Measurements from ENCODE around the gene NAV2.

Gene NAV2

GRCh38 chr11:20087118-20087521 lies 374.5 kb downstream of the NAV2 start:
- DNase-seq (ENCODE audit: low read depth in 2 of 2): no peak

DNA sequence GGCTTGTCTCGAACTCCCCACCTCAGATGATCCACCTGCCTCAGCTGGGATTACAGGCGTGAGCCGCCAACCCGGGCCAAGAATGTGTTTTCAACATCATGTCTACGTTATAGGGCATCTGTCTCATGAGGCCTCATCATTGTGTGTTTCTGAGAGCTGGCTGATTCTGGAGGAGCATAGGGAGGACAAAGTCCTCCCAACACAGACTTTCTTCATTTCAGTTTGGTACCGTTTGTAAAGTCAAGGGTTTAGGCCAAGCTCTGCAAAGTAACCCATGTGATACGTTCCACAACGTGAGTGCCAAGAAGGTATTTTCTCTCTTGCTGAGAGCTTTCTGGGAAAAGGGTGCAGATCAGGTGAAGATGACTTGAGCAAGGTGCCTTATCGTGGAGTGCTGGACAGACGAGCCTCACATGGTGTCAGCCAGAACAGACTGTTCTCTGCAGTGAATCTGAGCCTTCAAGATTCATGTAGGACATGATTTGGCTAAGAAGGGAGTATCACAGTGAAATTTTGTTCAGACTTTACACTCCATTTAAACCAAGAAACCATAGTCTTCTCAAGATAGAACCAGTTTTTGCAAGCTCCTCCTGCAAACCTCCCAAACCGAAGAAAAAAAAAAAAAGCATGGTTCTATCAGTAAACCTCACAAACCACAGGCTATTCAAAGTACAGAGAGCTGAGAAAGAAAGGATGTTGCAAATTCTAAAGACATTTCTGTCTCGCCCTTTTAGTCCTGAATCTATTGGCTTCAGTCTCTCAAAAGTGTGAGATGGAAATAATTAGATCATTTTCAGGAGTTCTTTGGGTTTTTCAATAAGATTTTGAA lies 376.0 kb downstream of the NAV2 start:
- DNase-seq (ENCODE audit: low read depth in 2 of 2): no peak

DNA sequence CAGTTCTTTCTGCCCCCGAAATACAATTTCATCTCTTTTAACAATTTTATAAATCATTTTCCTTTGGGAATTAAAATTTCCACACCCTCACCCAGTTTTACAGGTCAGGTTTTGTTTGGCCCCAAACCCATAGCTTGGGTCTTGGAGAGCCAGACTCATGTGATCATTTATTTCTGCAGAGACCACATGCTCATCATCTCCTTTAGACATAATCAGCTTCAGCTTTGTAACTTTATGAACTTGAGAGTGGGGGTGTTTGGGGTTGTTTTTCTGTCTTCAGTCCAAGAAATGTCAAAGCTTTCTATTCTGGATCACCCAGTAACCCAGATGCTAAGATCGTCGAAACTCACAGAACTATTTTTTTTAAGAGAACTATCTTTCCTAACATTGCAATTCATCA lies 376.7 kb downstream of the NAV2 start:
- DNase-seq (ENCODE audit: low read depth in 2 of 2): no peak

DNA sequence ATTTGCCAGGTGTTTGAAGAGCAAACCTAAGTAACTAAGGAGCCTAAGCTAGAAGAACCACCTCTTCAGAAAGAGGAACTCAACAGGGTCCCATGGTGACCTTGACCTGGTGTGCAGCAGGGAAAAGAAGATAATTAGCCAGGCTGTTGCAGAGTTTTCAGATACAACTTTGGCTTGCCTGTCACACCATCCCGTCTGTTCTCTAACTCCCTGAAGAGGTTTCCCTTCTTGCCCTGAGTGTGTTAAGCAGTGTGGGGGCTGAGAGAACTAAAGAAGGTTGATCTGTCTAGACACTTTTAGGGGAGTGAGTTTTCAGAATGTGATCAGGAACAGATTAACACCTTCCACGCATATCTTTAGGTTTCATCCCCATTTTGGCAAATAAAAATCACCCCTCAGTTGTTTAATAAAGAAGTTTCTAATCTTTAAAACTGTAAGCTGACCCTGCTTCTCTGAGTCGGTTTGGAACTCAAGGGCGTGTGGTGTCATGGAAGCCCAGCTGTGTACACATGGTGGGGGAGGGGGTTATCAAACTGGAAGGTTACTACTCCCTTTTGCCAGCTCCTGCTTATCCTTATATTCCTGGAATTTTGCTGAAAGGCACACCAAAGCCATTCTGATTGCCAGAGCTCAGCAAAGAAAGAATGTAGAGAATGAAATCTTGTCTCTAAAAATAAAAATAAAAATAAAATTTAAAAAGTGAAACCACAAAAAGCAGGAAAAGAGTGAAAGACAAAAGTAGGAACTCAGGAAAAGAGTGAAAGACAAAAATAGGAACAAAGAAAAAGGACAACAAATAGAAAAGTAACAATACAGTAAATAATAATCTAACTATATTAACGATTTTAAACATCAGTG lies 377.4 kb downstream of the NAV2 start:
- DNase-seq (ENCODE audit: low read depth in 2 of 2): no peak

DNA sequence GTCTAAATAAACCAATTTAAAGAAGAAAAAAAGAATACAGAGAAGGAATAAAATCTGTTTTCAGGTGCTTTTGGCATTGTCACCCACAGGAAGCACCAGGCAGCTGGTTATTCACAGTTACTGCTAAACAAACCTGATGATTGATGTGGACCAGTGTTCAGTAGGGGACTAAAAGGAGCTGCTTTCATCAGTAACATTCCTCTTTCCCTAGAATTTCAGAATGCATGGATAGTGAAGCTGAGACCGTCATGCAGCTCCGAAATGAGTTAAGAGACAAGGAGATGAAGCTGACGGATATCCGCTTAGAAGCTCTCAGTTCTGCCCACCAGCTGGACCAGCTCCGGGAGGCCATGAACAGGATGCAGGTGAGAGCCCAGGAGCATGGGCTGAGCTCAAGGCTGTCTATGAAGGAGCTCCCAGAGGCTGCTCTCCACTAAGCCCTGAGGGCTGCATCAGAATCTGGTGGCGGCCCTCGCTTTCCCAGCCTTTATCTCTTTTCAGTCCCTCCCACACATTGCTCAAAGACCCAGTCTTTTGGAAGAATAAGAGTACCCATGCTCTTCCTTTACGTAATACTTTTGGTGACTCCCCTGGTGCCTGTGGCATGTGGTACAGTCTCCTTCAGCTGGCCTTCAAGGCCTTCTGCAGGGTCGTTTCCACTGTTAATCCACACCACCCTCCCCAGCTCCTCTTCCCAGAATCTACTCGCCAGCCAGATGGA lies 378.2 kb downstream of the NAV2 start:
- no peak for DNase-seq (ENCODE audit: low read depth in 2 of 2)

- DNase-seq (ENCODE audit: low read depth in 2 of 2): no peak
These were observed 381.1 kb downstream of the NAV2 start for GRCh38 chr11:20093775-20094174.

GRCh38 chr11:20095189-20095588 lies 382.6 kb downstream of the NAV2 start:
- no peak for DNase-seq (ENCODE audit: low read depth in 2 of 2)

DNA sequence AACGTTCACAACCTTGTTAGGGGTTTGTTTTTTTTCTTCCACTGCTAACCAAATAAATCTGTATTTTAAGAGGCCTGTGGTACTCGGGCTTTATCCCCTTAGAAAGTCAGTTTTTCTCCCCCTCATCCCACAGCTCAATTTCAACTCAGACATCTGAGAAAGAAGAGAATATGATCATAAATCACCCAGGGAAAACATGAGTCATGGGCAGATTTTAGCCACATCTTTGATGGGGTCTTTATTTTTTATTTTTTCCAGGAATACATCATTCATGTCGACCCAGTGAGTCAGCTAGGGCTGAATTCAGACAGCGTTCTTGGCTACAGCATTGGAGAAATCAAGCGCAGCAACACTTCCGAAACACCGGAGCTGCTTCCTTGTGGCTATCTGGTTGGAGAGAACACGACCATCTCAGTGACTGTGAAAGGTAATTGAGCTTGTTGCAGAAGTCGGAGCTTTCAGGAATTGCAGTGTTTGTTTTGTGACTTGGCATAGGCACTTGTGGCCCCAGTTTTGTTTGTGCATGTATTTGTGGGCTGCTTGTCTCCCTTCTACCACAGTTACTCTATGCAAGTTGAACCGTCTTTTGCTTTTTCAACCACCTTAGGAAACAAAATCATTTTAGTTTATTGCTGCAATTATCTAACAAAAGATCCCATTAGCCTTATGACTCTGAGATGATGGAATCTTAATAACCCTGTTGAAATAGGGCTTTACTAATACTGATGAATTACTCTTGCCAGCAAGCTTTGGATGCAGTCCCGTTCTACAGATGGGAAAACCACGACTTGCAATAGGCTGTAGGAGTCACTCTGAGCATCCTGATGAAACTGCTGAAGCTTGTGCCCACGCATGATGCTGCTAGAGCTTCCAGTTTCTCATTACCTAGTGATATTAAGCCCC lies 384.9 kb downstream of the NAV2 start:
- no peak for DNase-seq (ENCODE audit: low read depth in 2 of 2)

GRCh38 chr11:20099527-20099926 lies 386.9 kb downstream of the NAV2 start:
- no peak for DNase-seq (ENCODE audit: low read depth in 2 of 2)

DNA sequence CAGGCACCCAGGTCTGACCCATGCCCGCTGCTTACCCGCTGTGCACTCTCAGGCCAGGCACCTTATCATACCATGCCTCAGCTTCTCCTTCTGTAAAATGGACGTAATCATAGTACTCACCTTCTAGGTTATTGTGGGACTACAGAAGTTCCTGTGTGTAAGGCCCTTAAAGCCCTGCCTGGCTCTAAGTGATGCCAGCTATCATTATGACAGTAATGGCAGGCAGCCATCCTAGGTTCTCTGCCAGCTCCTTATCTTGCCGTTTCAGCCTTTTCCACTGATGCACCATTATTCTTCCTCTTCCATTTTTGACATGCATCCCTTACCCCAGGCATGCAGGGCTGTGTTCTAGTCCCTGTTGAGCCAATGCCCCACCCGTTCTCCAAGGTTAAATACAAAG lies 389.8 kb downstream of the NAV2 start:
- DNase-seq (ENCODE audit: low read depth in 2 of 2): no peak

DNA sequence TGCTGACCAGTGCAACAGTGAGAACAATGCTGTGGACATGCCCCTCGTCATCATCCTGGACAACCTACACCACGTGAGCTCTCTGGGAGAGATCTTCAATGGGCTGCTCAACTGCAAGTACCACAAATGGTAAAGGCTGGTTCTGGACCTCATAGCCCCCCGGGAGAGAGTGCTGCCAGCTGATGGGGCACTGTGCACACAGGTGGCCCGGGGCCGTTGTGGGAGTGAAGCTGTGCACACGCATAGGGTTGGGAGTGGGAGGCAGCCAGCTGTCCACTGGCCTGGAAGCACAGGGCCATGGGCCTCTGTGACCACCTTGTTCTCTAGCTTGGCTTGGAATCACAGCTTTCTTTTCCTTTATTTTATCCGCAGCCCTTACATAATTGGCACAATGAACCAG lies 390.6 kb downstream of the NAV2 start:
- no peak for DNase-seq (ENCODE audit: low read depth in 2 of 2)

GRCh38 chr11:20105427-20105826 lies 392.8 kb downstream of the NAV2 start:
- DNase-seq (ENCODE audit: low read depth in 2 of 2): no peak

- DNase-seq (ENCODE audit: low read depth in 2 of 2): no peak
These were observed 397.3 kb downstream of the NAV2 start for GRCh38 chr11:20109731-20110445.

DNA sequence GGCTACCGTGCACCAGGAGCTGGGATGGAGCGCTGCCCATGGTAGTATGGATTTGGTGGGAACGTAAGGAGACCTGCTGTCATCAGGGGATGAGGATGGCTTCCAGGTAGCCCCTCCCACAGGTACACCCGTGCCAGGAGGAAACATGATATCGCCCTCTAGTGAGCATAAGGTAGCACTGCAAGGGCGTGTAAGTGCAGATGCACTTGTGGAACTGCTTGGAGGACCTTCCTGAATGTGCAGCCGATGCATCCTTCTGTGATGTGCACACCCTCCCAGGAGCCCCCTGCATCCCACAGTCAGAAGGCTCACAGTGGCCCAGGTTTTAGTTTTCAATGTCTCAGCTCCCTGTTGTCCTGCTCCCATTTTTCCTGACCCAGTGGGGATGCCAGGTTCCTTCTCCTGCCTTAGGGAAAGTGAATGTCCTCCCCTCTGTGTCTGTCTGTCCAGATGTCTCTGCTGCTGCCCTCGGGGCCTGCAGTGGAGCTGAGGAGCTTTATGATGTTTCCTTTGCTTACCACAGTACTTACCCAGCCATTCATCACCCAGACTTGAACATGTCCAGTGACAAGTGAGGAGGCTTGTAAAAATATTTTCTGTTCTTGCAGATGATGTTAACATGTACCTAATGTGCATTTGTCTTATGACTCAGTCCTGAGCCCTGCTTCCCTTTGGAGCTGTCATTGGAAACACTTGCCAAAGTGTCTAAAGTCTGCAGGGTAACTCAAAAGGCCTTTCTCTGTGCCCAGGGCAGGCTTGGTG lies 398.5 kb downstream of the NAV2 start:
- no peak for DNase-seq (ENCODE audit: low read depth in 2 of 2)

DNA sequence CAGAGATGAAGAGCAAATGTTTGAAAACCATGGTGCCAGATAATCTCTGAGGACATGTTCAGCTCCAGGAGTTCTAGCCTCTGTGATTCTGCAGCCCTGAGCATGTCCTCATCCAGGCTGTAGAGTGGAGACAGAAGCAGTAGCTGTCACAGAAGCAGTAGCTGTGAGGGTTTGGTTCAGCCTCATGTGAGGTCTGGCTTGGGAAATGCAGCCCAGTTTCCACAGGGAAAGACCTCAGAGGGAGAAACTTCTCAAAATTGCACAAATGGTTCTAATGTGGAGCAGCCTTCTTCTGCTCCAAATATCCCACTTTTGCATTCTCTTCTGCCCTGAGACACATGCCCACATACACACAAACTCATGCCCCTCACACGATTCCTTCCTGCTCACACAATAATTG lies 399.2 kb downstream of the NAV2 start:
- no peak for DNase-seq (ENCODE audit: low read depth in 2 of 2)

- DNase-seq (ENCODE audit: low read depth in 2 of 2): no peak
These were observed 399.9 kb downstream of the NAV2 start for GRCh38 chr11:20112291-20113148.

GRCh38 chr11:20113149-20113438 lies 400.5 kb downstream of the NAV2 start:
- DNase-seq (ENCODE audit: low read depth in 2 of 2): no peak

GRCh38 chr11:20114588-20114987 lies 402.0 kb downstream of the NAV2 start:
- DNase-seq (ENCODE audit: low read depth in 2 of 2): no peak

- no peak for DNase-seq (ENCODE audit: low read depth in 2 of 2)
These were observed 404.2 kb downstream of the NAV2 start for GRCh38 chr11:20116825-20117224.
